CD4-positive, alpha-beta T cell (primary cell): ENCODE data around the gene AZIN2. TPM values are rescaled to one million over a fixed set of nuclear protein-coding genes. Genes with fewer than 3 reads are reported as not detected.

Source experiments
- ATAC-seq: fragments of 200-7000 bp; cut with Tn5 transposase; one replicate; pipeline ENCODE4 v1.10.0; 2022; ENCODE audit warnings: mild to moderate bottlenecking; ENCODE audit not compliant: poor library complexity
- CTCF ChIA-PET: fragments of 350-600 bp; sonication (Branson Sonifier 250); formaldehyde crosslinking; loops from one replicate; lab custom pipeline; 2021; ENCODE audit warnings: antibody characterized with exemption, inconsistent platforms; lab: Charles Lee
- POLR2A ChIA-PET: fragments of 350-600 bp; sonication (Branson Sonifier 250); formaldehyde crosslinking; loops from one replicate; lab custom pipeline; 2021; ENCODE audit warnings: antibody characterized with exemption, inconsistent platforms; lab: Charles Lee
- DNase-seq, 14 experiments: peaks; one replicate each; pipeline ENCODE4 v3.0.0-alpha.2; 2013 to 2020; ENCODE audit warnings: mixed read lengths in 2 of 14
- H3K27ac ChIP-seq, 2 donors: one replicate each; pipeline versions ENCODE4 v1.5.1 to v1.7.0; 2013; ENCODE audit warnings: low read length in 2 of 2, low read depth in 1 of 2, mild to moderate bottlenecking in 1 of 2
- H3K27me3 ChIP-seq, 2 experiments: 1 replicate in 1 of 2; 2 replicates in 1 of 2; pipeline versions ENCODE4 v1.6.1 to v1.7.0; 2013; ENCODE audit warnings: low read length in 2 of 2, control low read depth in 1 of 2, mild to moderate bottlenecking in 1 of 2, moderate library complexity in 1 of 2; ENCODE audit not compliant: insufficient read depth in 2 of 2, control insufficient read depth in 1 of 2
- H3K36me3 ChIP-seq: one replicate; pipeline ENCODE4 v1.6.1; 2013; ENCODE audit warnings: low read length, control low read depth; ENCODE audit not compliant: insufficient read depth
- H3K4me1 ChIP-seq: one replicate; pipeline ENCODE4 v1.6.1; 2013; ENCODE audit warnings: low read length, control low read depth; ENCODE audit not compliant: insufficient read depth
- H3K4me3 ChIP-seq: one replicate; pipeline ENCODE4 v1.5.1; 2013; ENCODE audit warnings: mild to moderate bottlenecking, low read length, moderate library complexity
- H3K9me3 ChIP-seq, 2 experiments: 1 replicate in 1 of 2; 2 replicates in 1 of 2; pipeline versions ENCODE4 v1.6.1 to v1.7.0; 2013; ENCODE audit warnings: low read length in 2 of 2, mild to moderate bottlenecking in 2 of 2, control low read depth in 1 of 2, moderate library complexity in 1 of 2; ENCODE audit not compliant: control insufficient read depth in 1 of 2, insufficient read depth in 1 of 2
- H3K27ac Mint-ChIP-seq: one replicate; pipeline ENCODE4 v1.8.0; 2020; ENCODE audit warnings: mixed read lengths
- H3K27me3 Mint-ChIP-seq: one replicate; pipeline ENCODE4 v1.8.0; 2021; ENCODE audit warnings: mixed read lengths
- H3K36me3 Mint-ChIP-seq: one replicate; pipeline ENCODE4 v1.8.0; 2021; ENCODE audit warnings: low read depth, mixed read lengths
- H3K4me1 Mint-ChIP-seq: one replicate; pipeline ENCODE4 v1.8.0; 2021; ENCODE audit warnings: low read depth, mixed read lengths
- H3K4me3 Mint-ChIP-seq: one replicate; pipeline ENCODE4 v1.8.0; 2020; ENCODE audit warnings: mild to moderate bottlenecking, mixed read lengths
- H3K9me3 Mint-ChIP-seq: one replicate; pipeline ENCODE4 v1.8.0; 2020; ENCODE audit warnings: mixed read lengths
- intact Hi-C, 2 experiments: fragments of 100-400 bp; cut with DNase I in 1 of 2; cut with micrococcal nuclease in 1 of 2; formaldehyde crosslinking; loops; one replicate each; pipeline versions ENCODE4 v1.15.1 to v1.9.0; 2023 to 2025; cut with DNase I, micrococcal nuclease
- total RNA-seq, 174 experiments: library from RNA in 2 of 174; stranded (reverse) in 2 of 174; gene quantifications; one replicate each; pipeline ENCODE4 v1.2.3 and lab custom pipeline; 2021 to 2026
- TF ChIP-seq, protein P1 (sequence below): fragments of 200-600 bp; IDR thresholded peaks from one replicate; pipeline ENCODE4 v1.8.0; 2022; ENCODE audit warnings: antibody characterized with exemption, mild to moderate bottlenecking

Gene AZIN2
- total RNA-seq, 2 experiments from 2014 or later, result 4.6 to 4.9 TPM

DNA sequence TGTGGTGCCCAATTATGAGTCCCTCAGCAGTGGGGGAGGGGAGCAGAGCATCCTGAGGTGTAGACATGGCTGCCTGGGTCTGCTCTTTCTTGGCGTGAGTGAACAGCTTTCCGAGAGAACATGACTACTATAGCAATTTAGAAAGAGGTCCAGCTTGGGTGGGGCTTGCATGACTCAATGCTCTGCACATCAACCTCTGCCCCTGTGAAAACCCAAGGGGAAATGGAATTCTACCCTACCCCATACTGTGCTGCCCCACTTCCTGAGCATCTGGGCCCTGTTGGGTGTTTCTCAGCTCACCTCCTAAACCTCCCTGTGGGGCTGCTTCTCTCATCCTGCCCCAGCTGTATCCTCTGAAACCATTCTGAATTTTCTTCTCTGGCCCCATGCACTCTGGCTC, 8.2 kb upstream of the AZIN2 start:
- no peak overlapping the region for H3K27ac ChIP-seq
- Mint-ChIP-seq H3K36me3 (peaks cover under 1% of the 10 kb centered on the region), H3K27me3 (peaks cover 2% of the 10 kb centered on the region), H3K9me3 (no peaks in the 10 kb centered on the region), H3K27ac (no peak overlapping the region), H3K4me3 (no peak overlapping the region), H3K4me1 (no peaks in the 10 kb centered on the region)
- no peaks in the 10 kb centered on the region for H3K27me3 ChIP-seq
- H3K4me1 ChIP-seq, result no peaks in the 10 kb centered on the region
- TF ChIP-seq, protein P1, sequence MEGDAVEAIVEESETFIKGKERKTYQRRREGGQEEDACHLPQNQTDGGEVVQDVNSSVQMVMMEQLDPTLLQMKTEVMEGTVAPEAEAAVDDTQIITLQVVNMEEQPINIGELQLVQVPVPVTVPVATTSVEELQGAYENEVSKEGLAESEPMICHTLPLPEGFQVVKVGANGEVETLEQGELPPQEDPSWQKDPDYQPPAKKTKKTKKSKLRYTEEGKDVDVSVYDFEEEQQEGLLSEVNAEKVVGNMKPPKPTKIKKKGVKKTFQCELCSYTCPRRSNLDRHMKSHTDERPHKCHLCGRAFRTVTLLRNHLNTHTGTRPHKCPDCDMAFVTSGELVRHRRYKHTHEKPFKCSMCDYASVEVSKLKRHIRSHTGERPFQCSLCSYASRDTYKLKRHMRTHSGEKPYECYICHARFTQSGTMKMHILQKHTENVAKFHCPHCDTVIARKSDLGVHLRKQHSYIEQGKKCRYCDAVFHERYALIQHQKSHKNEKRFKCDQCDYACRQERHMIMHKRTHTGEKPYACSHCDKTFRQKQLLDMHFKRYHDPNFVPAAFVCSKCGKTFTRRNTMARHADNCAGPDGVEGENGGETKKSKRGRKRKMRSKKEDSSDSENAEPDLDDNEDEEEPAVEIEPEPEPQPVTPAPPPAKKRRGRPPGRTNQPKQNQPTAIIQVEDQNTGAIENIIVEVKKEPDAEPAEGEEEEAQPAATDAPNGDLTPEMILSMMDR, result no peak
- ATAC-seq, result no peak
- no peak for DNase-seq
- intact Hi-C loops, result no loop called here
- ChIA-PET CTCF (no interaction called here), POLR2A (interaction anchor here (0.6 kb wide), 1 partner anchor 15 kb away, joined by 3 read pairs; no protein-coding TSS in a partner anchor)
- H3K36me3 ChIP-seq, result no peaks in the 10 kb centered on the region
- H3K4me3 ChIP-seq, result no peak overlapping the region
- H3K9me3 ChIP-seq, result no peaks in the 10 kb centered on the region

DNA sequence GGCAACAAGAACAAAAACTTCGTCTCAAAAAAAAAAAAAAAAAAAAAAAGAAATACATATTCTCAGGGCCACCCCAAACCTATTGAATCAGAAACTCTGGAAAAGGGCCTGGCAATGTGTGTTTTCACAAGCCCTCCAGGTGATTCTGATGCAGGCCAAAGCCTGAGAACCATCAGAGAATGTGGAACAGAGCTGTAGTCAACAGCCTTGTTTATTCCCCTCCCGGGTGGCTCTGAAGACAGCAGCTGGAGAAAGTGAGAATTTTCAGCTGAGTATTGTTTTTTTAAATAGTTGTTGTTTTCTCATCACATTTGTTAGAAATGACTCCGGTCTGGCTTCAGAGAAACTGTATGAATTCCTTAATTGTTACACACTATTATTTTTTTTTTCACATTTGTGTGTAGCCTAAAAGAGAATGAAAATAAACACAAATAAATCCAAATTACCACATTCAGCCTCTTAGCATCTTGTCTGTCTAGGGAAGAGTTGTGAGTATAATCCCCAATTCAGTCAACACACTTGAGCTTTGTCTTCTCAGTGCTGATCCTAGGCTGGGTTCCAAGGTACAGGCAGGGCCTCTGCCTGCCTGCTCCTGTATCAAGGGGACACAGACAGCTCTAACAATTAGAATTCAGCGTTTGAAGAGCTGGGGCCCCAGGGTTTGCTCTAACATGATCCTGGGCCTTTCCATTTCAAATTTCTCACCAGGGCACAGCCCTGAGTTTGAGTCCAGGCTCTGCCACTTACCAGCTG, 6.6 kb upstream of the AZIN2 start:
- H3K9me3 Mint-ChIP-seq, result no peaks in the 10 kb centered on the region
- intact Hi-C loops, result no loop called here
- POLR2A ChIA-PET, result no interaction called here
- H3K27ac Mint-ChIP-seq, result no peak overlapping the region
- no peaks in the 10 kb centered on the region for H3K36me3 Mint-ChIP-seq
- H3K9me3 ChIP-seq, result no peaks in the 10 kb centered on the region
- DNase-seq, result no peak
- TF ChIP-seq, protein P1, result no peak
- H3K27me3 Mint-ChIP-seq, result no peaks in the 10 kb centered on the region
- CTCF ChIA-PET, result no interaction called here
- H3K27me3 ChIP-seq, result no peaks in the 10 kb centered on the region
- no peak overlapping the region for H3K4me3 ChIP-seq
- H3K4me1 Mint-ChIP-seq, result peaks cover 3% of the 10 kb centered on the region
- ATAC-seq, result no peak
- H3K27ac ChIP-seq, result no peak overlapping the region
- H3K4me3 Mint-ChIP-seq, result no peak overlapping the region
- H3K36me3 ChIP-seq, result no peaks in the 10 kb centered on the region
- H3K4me1 ChIP-seq, result no peaks in the 10 kb centered on the region

DNA sequence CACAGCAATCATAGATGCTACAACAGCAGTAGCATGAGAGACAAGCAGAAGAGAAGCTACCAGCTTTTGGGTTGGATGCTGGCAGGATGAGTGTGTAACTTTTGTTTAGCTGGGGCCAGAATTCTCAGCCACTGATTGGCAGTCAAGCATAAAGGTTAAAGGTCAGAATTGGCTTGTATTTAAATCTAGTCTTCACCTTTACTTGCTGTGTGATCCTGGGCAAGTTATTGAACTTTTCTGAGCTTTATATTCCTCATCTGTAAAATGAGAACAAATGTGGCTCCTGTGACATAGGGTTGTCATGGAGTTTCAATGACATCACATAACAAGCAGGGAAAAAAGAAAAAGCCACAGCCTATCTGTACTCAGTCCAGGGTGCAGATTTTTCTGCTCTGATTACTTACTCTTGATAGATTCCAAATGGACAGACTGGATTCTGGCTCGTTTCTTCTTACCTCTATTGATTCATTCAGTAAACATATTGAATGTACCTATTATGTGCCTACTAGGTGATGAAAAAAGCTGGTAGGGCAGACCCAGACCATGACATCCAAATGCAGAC, 2.8 kb upstream of the AZIN2 start:
- ChIA-PET CTCF (no interaction called here), POLR2A (interaction anchor here (0.6 kb wide), 1 partner anchor 260 kb away, joined by 3 read pairs; no protein-coding TSS in a partner anchor)
- H3K4me1 Mint-ChIP-seq, result peaks cover 31% of the 10 kb centered on the region
- DNase-seq (no peak), ATAC-seq (no peak)
- no peaks in the 10 kb centered on the region for H3K9me3 ChIP-seq
- H3K27ac ChIP-seq, result no peak overlapping the region
- H3K36me3 Mint-ChIP-seq, result peaks cover 4% of the 10 kb centered on the region
- H3K9me3 Mint-ChIP-seq, result no peaks in the 10 kb centered on the region
- H3K4me3 Mint-ChIP-seq, result no peak overlapping the region
- H3K4me1 ChIP-seq, result peaks cover 23% of the 10 kb centered on the region
- no peaks in the 10 kb centered on the region for H3K36me3 ChIP-seq
- intact Hi-C loops, result no loop called here
- H3K27me3 ChIP-seq, result no peaks in the 10 kb centered on the region
- H3K27ac Mint-ChIP-seq, result no peak overlapping the region
- H3K4me3 ChIP-seq, result no peak overlapping the region
- H3K27me3 Mint-ChIP-seq, result no peaks in the 10 kb centered on the region
- TF ChIP-seq, protein P1, result no peak
